ENCODE data around the gene PDIA2.

PDIA2 gene

GRCh38 chr16:311725-312124 lies 28.8 kb downstream of the PDIA2 start:
- H3K27ac ChIP-seq (replicated peaks) = no peak overlapping the region
- TF ChIP-seq CTCF (IDR thresholded peaks at IDR 0.05; ENCODE audit: insufficient read depth, low read length) = no peak
- no peak for TF ChIP-seq POLR2AphosphoS5 (IDR thresholded peaks at IDR 0.05; ENCODE audit: low read depth)
- no peak for TF ChIP-seq REST (IDR thresholded peaks at IDR 0.05; ENCODE audit: insufficient replicate concordance, low read depth)
- TF ChIP-seq SPI1 (IDR thresholded peaks at IDR 0.05; ENCODE audit: borderline replicate concordance, low read depth) = no peak
- no peak for TF ChIP-seq GABPA (IDR thresholded peaks at IDR 0.05; ENCODE audit: low read depth)
- H3K4me3 ChIP-seq (replicated peaks; ENCODE audit: insufficient read depth, low read length) = no peak overlapping the region
- DNase-seq (ENCODE audit: low read depth in 1 of 2, low spot score in 1 of 2) = no peak
- no peaks in the 10 kb centered on the region for H3K27me3 ChIP-seq (ENCODE audit: insufficient read depth, poor library complexity, severe bottlenecking)

GRCh38 chr16:314351-314750 lies 31.4 kb downstream of the PDIA2 start:
- no peaks in the 10 kb centered on the region for H3K27me3 ChIP-seq (ENCODE audit: insufficient read depth, poor library complexity, severe bottlenecking)
- H3K4me3 ChIP-seq (replicated peaks; ENCODE audit: insufficient read depth, low read length) = no peak overlapping the region
- no peak for TF ChIP-seq CTCF (IDR thresholded peaks at IDR 0.05; ENCODE audit: insufficient read depth, low read length)
- no peak for TF ChIP-seq REST (IDR thresholded peaks at IDR 0.05; ENCODE audit: insufficient replicate concordance, low read depth)
- no peak for TF ChIP-seq SPI1 (IDR thresholded peaks at IDR 0.05; ENCODE audit: borderline replicate concordance, low read depth)
- TF ChIP-seq GABPA (IDR thresholded peaks at IDR 0.05; ENCODE audit: low read depth) = no peak
- TF ChIP-seq POLR2AphosphoS5 (IDR thresholded peaks at IDR 0.05; ENCODE audit: low read depth) = no peak
- DNase-seq (ENCODE audit: low read depth in 1 of 2, low spot score in 1 of 2) = no peak
- no peak overlapping the region for H3K27ac ChIP-seq (replicated peaks)

- no peaks in the 10 kb centered on the region for H3K27me3 ChIP-seq (ENCODE audit: insufficient read depth, poor library complexity, severe bottlenecking)
- no peak for TF ChIP-seq POLR2AphosphoS5 (IDR thresholded peaks at IDR 0.05; ENCODE audit: low read depth)
- no peak for TF ChIP-seq GABPA (IDR thresholded peaks at IDR 0.05; ENCODE audit: low read depth)
- TF ChIP-seq SPI1 (IDR thresholded peaks at IDR 0.05; ENCODE audit: borderline replicate concordance, low read depth) = no peak
- DNase-seq (ENCODE audit: low read depth in 1 of 2, low spot score in 1 of 2) = no peak
- H3K27ac ChIP-seq (replicated peaks) = no peak overlapping the region
- no peak overlapping the region for H3K4me3 ChIP-seq (replicated peaks; ENCODE audit: insufficient read depth, low read length)
Observed at GRCh38 chr16:314795-315299, 31.9 kb downstream of the PDIA2 start.

GRCh38 chr16:316741-317464 lies 33.9 kb downstream of the PDIA2 start:
- TF ChIP-seq CTCF (IDR thresholded peaks at IDR 0.05; ENCODE audit: insufficient read depth, low read length) (no peak), SPI1 (IDR thresholded peaks at IDR 0.05; ENCODE audit: borderline replicate concordance, low read depth) (no peak), POLR2AphosphoS5 (IDR thresholded peaks at IDR 0.05; ENCODE audit: low read depth) (no peak)
- Histone ChIP-seq H3K27me3 (ENCODE audit: insufficient read depth, poor library complexity, severe bottlenecking) (no peaks in the 10 kb centered on the region), H3K27ac (replicated peaks) (no peak overlapping the region), H3K4me3 (replicated peaks; ENCODE audit: insufficient read depth, low read length) (no peak overlapping the region)
- DNase-seq (ENCODE audit: low read depth in 1 of 2, low spot score in 1 of 2) = no peak

Measured in HL-60 (cell line).